Measurements from ENCODE around the gene ZXDC. TPM values are rescaled to one million over a fixed set of nuclear protein-coding genes. Genes with fewer than 3 reads are reported as not detected.

ZXDC gene
- total RNA-seq, 2 donors from 2014 or later, result 30.5 to 31.6 TPM

GRCh38 chr3:126414406-126414805, 61.3 kb downstream of the ZXDC start:
- DNase-seq, result no peak
- 89 to 93% methylated on average over 8 to 11 of the region's 11 CpGs for WGBS, 2 experiments (ENCODE audit: insufficient coverage in 1 of 2, insufficient read length in 1 of 2)
- H3K9me3 Mint-ChIP-seq, result no peaks in the 10 kb centered on the region
- Histone ChIP-seq H3K9ac (ENCODE audit: extremely low read depth, low read length, poor library complexity, severe bottlenecking) (no peak overlapping the region), H3K27me3 (ENCODE audit: control insufficient read depth, insufficient read depth, low read length, poor library complexity, severe bottlenecking) (no peaks in the 10 kb centered on the region), H3K4me1 (ENCODE audit: control insufficient read depth, insufficient read depth, low read length) (no peaks in the 10 kb centered on the region), H3K36me3 (ENCODE audit: control insufficient read depth, insufficient read depth, low read length) (no peaks in the 10 kb centered on the region), H3K27ac (ENCODE audit: low read depth, low read length) (no peak overlapping the region), H3K4me3 (ENCODE audit: low read length) (no peak overlapping the region), H3K9me3 (ENCODE audit: control insufficient read depth, low read length) (no peaks in the 10 kb centered on the region)
- no peak overlapping the region for H3K27ac Mint-ChIP-seq
- H3K4me1 Mint-ChIP-seq, result peaks cover 3% of the 10 kb centered on the region
- H3K4me3 Mint-ChIP-seq, result no peak overlapping the region
- TF ChIP-seq CTCF (conservative IDR thresholded peaks at IDR 0.05), result no peak
- H3K36me3 Mint-ChIP-seq (ENCODE audit: low read depth), result no peaks in the 10 kb centered on the region
- peaks cover 2% of the 10 kb centered on the region for H3K27me3 Mint-ChIP-seq (ENCODE audit: insufficient read depth)

GRCh38 chr3:126413693-126414080, 62.0 kb downstream of the ZXDC start:
- no peaks in the 10 kb centered on the region for H3K27me3 ChIP-seq (ENCODE audit: control insufficient read depth, insufficient read depth, low read length, poor library complexity, severe bottlenecking)
- H3K9me3 ChIP-seq (ENCODE audit: control insufficient read depth, low read length), result no peaks in the 10 kb centered on the region
- WGBS, 2 experiments (ENCODE audit: insufficient coverage in 1 of 2, insufficient read length in 1 of 2), result 74 to 87% methylated on average over 4 of the region's 4 CpGs
- H3K27ac ChIP-seq (ENCODE audit: low read depth, low read length), result no peak overlapping the region
- Mint-ChIP-seq H3K27me3 (ENCODE audit: insufficient read depth) (peaks cover 2% of the 10 kb centered on the region), H3K27ac (no peak overlapping the region), H3K4me1 (peaks cover 3% of the 10 kb centered on the region), H3K36me3 (ENCODE audit: low read depth) (no peaks in the 10 kb centered on the region), H3K4me3 (no peak overlapping the region), H3K9me3 (no peaks in the 10 kb centered on the region)
- peak; percentile 38 for DNase-seq
- H3K9ac ChIP-seq (ENCODE audit: extremely low read depth, low read length, poor library complexity, severe bottlenecking), result no peak overlapping the region
- H3K4me3 ChIP-seq (ENCODE audit: low read length), result no peak overlapping the region
- no peaks in the 10 kb centered on the region for H3K4me1 ChIP-seq (ENCODE audit: control insufficient read depth, insufficient read depth, low read length)
- no peak for TF ChIP-seq CTCF (conservative IDR thresholded peaks at IDR 0.05)
- no peaks in the 10 kb centered on the region for H3K36me3 ChIP-seq (ENCODE audit: control insufficient read depth, insufficient read depth, low read length)

GRCh38 chr3:126412841-126413692, 62.6 kb downstream of the ZXDC start:
- Histone ChIP-seq H3K36me3 (ENCODE audit: control insufficient read depth, insufficient read depth, low read length) (no peaks in the 10 kb centered on the region), H3K4me1 (ENCODE audit: control insufficient read depth, insufficient read depth, low read length) (no peaks in the 10 kb centered on the region), H3K9me3 (ENCODE audit: control insufficient read depth, low read length) (no peaks in the 10 kb centered on the region), H3K4me3 (ENCODE audit: low read length) (no peak overlapping the region), H3K27ac (ENCODE audit: low read depth, low read length) (no peak overlapping the region), H3K9ac (ENCODE audit: extremely low read depth, low read length, poor library complexity, severe bottlenecking) (no peak overlapping the region), H3K27me3 (ENCODE audit: control insufficient read depth, insufficient read depth, low read length, poor library complexity, severe bottlenecking) (no peaks in the 10 kb centered on the region)
- DNase-seq, result peak; percentile 37
- TF ChIP-seq CTCF (conservative IDR thresholded peaks at IDR 0.05), result no peak
- Mint-ChIP-seq H3K27ac (no peak overlapping the region), H3K4me3 (no peak overlapping the region), H3K27me3 (ENCODE audit: insufficient read depth) (peaks cover 3% of the 10 kb centered on the region), H3K4me1 (peaks cover 3% of the 10 kb centered on the region), H3K36me3 (ENCODE audit: low read depth) (no peaks in the 10 kb centered on the region), H3K9me3 (no peaks in the 10 kb centered on the region)
- 91 to 92% methylated on average over 6 of the region's 6 CpGs for WGBS, 2 experiments (ENCODE audit: insufficient coverage in 1 of 2, insufficient read length in 1 of 2)
